Prostate gland (tissue), 2 donors: ENCODE measurements around the gene MPZL1. TPM values are rescaled to one million over a fixed set of nuclear protein-coding genes. Genes with fewer than 3 reads are reported as not detected.

Source experiments
- DNase-seq: peaks from one replicate; pipeline ENCODE4 v3.0.0-alpha.2; 2019; ENCODE audit warnings: low spot score
- H3K27ac ChIP-seq, 2 donors: fragments of 200-600 bp; sonication (generic); 2 replicates each; pipeline ENCODE4 v1.5.1; 2017 to 2019
- H3K27me3 ChIP-seq: fragments of 200-600 bp; sonication (generic); replicated peaks from 2 replicates; pipeline ENCODE4 v1.5.1; 2019; ENCODE audit not compliant: insufficient read depth
- H3K36me3 ChIP-seq, 2 donors: fragments of 200-600 bp; sonication (generic); 1 replicate in 1 of 2; 2 replicates in 1 of 2; pipeline versions ENCODE4 v1.5.1 to v1.8.1; 2017 to 2019
- H3K4me1 ChIP-seq: fragments of 200-600 bp; sonication (generic); replicated peaks from 2 replicates; pipeline ENCODE4 v1.5.1; 2019
- H3K4me3 ChIP-seq, 2 donors: fragments of 200-600 bp; sonication (generic); 2 replicates each; pipeline ENCODE4 v1.5.1; 2017 to 2019
- H3K9me3 ChIP-seq: fragments of 200-600 bp; sonication (generic); 2 replicates; pipeline ENCODE4 v1.5.1; 2017
- POLR2A ChIP-seq: fragments of 450-650 bp; IDR thresholded peaks from one replicate; pipeline ENCODE4 v1.6.1; 2016; ENCODE audit warnings: antibody characterized with exemption, mild to moderate bottlenecking
- POLR2AphosphoS5 ChIP-seq: sonication (generic); formaldehyde crosslinking; IDR thresholded peaks from one replicate; pipeline ENCODE4 v1.6.1; 2017; ENCODE audit warnings: antibody characterized with exemption
- WGBS: methylation state at CpG from one replicate; pipeline ENCODE4 v1.1.5; 2018; 5-methylcytosine and 5-hydroxymethylcytosine counted together
- intact Hi-C: fragments of 100-400 bp; cut with DNase I; formaldehyde crosslinking; loops from one replicate; pipeline ENCODE4 v1.14.2; 2022
- total RNA-seq, 2 donors: library from RNA; depleted of rRNA; stranded (reverse); fragments of >200 nt; gene quantifications; one replicate each; pipeline ENCODE4 v1.1.0, GENCODE V29; 2016
- TF ChIP-seq, protein P1 (sequence below), 4 experiments: fragments of 200-600 bp in 2 of 4; fragments of 450-650 bp in 2 of 4; sonication (generic) in 2 of 4; IDR thresholded peaks; 1 replicate in 3 of 4; 2 replicates in 1 of 4; pipeline ENCODE4 v1.5.1; 2016 to 2019; ENCODE audit warnings: antibody characterized with exemption in 4 of 4, mild to moderate bottlenecking in 2 of 4, moderate library complexity in 2 of 4

The MPZL1 gene
- total RNA-seq, 2 donors from 2014 or later, result 52.5 to 135 TPM

DNA sequence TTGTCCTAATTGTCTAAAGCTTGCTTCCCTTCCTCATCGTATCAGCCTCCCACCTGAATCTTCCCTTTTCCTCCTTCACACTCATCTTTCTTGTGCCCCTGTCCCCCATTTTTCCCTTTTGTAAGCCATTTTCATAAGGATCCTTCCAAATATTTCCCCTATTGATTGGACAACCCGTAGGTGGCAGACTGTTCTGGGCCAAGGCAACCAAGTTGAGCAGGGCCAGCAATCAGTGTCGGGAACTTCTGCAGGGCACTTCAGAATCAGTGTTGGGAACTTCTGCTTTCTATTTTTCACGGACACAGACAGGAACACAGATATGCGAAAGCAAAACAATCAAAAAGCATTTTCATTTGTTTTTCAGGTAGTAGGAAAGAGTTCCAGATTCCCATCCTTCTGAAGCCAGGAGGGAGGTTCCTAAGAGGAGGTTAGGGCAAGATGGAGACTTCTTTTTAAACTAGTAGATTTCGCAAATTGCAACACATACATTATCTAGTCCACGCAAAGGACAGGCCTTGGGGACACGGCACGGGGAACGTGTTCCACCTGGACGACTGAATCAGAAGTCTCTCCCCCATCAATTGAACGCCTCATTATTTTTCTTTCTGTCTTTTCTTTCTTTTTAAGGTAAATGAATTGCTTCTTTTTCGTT is 691 bp upstream of the MPZL1 start:
- no peak for TF ChIP-seq POLR2A
- TF ChIP-seq POLR2AphosphoS5, result peak; percentile 18
- TF ChIP-seq, protein P1, sequence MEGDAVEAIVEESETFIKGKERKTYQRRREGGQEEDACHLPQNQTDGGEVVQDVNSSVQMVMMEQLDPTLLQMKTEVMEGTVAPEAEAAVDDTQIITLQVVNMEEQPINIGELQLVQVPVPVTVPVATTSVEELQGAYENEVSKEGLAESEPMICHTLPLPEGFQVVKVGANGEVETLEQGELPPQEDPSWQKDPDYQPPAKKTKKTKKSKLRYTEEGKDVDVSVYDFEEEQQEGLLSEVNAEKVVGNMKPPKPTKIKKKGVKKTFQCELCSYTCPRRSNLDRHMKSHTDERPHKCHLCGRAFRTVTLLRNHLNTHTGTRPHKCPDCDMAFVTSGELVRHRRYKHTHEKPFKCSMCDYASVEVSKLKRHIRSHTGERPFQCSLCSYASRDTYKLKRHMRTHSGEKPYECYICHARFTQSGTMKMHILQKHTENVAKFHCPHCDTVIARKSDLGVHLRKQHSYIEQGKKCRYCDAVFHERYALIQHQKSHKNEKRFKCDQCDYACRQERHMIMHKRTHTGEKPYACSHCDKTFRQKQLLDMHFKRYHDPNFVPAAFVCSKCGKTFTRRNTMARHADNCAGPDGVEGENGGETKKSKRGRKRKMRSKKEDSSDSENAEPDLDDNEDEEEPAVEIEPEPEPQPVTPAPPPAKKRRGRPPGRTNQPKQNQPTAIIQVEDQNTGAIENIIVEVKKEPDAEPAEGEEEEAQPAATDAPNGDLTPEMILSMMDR (IDR thresholded peaks at IDR 0.05), result peak in 3 of 4 experiments; percentile 46 to 57 (median 56)
- peak overlapping the region; percentile 85 to 88 for H3K27ac ChIP-seq
- H3K4me3 ChIP-seq, result peak overlapping the region; percentile 92 to 98
- H3K27me3 ChIP-seq, result no peaks in the 10 kb centered on the region
- 10% methylated on average over 13 of the region's 13 CpGs for WGBS
- intact Hi-C loops, result loop anchor here (5.0 kb wide), 1 partner anchor 216 kb away; the partner anchor contains the start of genes DCAF6 and MPC2
- H3K9me3 ChIP-seq, result no peaks in the 10 kb centered on the region
- H3K36me3 ChIP-seq, result no peaks in the 10 kb centered on the region
- DNase-seq, result peak; percentile 54
- no peaks in the 10 kb centered on the region for H3K4me1 ChIP-seq

DNA sequence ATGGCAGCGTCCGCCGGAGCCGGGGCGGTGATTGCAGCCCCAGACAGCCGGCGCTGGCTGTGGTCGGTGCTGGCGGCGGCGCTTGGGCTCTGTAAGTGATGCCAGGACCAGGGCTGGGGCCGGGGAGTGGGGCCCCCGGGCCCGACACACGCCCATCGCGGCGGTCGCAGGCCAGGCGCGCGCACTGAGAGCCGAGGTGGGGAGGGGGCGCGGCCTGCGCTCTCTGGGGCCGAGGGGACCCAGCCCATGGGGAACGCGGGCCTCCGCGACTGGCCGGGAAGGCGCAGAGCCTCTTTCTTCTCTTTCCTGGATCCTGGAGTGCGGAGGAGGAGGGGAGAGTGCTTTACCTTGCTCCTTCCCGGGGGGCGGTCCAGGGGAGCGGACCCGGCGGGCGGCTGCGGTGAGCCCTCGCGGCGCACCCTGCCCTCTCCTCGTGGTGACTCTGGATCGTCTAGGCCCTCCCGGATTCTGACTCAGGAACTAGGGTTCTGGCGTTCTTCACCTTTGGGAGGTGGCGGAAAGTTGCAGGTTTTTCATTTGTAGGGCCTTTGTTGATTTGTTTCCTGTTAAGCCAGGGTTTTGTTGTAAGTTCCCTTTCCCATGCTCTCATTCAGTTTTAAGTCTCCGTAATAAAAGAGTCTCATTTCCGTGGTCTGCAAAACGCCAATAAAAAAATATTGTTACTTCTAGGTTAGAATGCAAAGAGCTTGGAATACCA is 529 bp downstream of the MPZL1 start:
- no peaks in the 10 kb centered on the region for H3K36me3 ChIP-seq
- H3K4me1 ChIP-seq, result no peaks in the 10 kb centered on the region
- H3K27ac ChIP-seq, result peak overlapping the region; percentile 85 to 88
- DNase-seq, result peak; percentile 24
- H3K4me3 ChIP-seq, result peak overlapping the region; percentile 92 to 98
- under 1% methylated on average over 23 of the region's 52 CpGs for WGBS
- H3K27me3 ChIP-seq, result no peaks in the 10 kb centered on the region
- no peaks in the 10 kb centered on the region for H3K9me3 ChIP-seq
- TF ChIP-seq, protein P1 (IDR thresholded peaks at IDR 0.05), result no peak
- peak; percentile 9 for TF ChIP-seq POLR2AphosphoS5
- TF ChIP-seq POLR2A, result no peak
- intact Hi-C loops, result loop anchor here (2.0 to 5.0 kb wide), 2 partner anchors 80 to 215 kb away; partner anchors contain the start of genes DCAF6 and MPC2

DNA sequence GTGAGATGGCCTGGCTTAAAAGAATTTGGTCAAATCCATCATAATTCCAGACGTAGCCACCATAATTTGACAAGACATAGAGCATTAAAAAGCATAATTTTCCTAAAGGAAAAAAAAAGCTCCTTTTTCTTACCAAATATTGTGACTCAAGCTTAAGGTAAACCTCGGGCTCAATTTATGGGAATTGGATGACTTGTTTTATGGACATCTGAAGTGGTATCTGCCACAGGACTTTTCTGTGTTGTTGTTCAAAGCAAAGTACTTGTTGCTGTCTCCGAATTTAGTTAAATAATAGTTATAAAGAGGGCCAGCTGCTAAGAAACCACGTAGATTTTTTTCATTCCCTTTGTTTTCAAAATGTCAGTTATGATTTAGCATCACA is 1.1 kb downstream of the MPZL1 start:
- no peak for DNase-seq
- no peak for TF ChIP-seq POLR2A
- no peak for TF ChIP-seq POLR2AphosphoS5
- TF ChIP-seq, protein P1 (IDR thresholded peaks at IDR 0.05), result no peak

DNA sequence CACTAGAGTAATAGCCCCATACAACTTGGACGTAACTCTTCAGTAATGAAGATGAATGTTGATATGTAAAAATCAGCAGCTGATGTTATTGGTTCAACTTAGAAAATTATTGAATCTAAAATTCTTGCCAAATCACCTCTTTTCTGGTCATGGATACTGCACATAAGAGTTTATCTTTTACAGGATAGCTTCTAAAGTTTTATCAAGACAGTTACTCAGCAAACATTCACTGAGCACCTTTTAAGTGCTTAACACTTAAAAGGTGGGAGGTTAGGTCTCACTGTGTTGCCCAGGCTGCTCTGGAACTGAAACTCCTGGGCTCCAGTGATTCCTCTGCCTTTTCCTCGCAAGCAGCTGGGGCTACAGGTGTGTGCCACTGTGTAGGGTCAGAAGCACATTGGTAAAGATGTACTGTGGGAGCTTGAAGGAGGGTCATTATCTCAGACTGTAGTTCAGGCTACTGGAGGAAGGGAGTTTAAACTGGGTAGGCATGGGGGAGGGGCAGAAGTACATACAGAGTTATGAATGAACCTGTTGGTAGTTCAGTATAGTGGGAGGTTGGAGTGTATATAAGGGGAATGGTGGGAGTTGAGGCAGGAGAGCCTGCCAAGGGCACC is 2.0 kb downstream of the MPZL1 start:
- Histone ChIP-seq H3K4me3 (peak overlapping the region in 1 of 2 donors; percentile 98), H3K27ac (no peak overlapping the region), H3K36me3 (no peaks in the 10 kb centered on the region), H3K27me3 (no peaks in the 10 kb centered on the region), H3K9me3 (no peaks in the 10 kb centered on the region), H3K4me1 (no peaks in the 10 kb centered on the region)
- TF ChIP-seq POLR2A (no peak), POLR2AphosphoS5 (no peak)
- TF ChIP-seq, protein P1 (IDR thresholded peaks at IDR 0.05), result no peak
- no peak for DNase-seq
- intact Hi-C loops, result loop anchor here (2.0 to 5.0 kb wide), 2 partner anchors 79 to 213 kb away; partner anchors contain the start of genes DCAF6 and MPC2
- 65% methylated on average over 2 of the region's 2 CpGs for WGBS

More for the DNA sequence above, 1.1 kb downstream of the MPZL1 start:
- Histone ChIP-seq H3K27ac (peak overlapping the region; percentile 85 to 88), H3K36me3 (no peaks in the 10 kb centered on the region), H3K4me3 (peak overlapping the region; percentile 92 to 98), H3K4me1 (no peaks in the 10 kb centered on the region), H3K27me3 (no peaks in the 10 kb centered on the region), H3K9me3 (no peaks in the 10 kb centered on the region)
- intact Hi-C loops, result loop anchor here (2.0 to 5.0 kb wide), 2 partner anchors 80 to 214 kb away; partner anchors contain the start of genes DCAF6 and MPC2
- WGBS, result 12% methylated on average over 4 of the region's 4 CpGs
